ENCODE measurements around the gene CACNA1E. TPM values are rescaled to one million over a fixed set of nuclear protein-coding genes. Genes with fewer than 3 reads are reported as not detected.

Gene CACNA1E
- total RNA-seq, 4 donors from 2014 or later: 0.19 to 1.3 (median 0.44) TPM; not detected in 1

DNA sequence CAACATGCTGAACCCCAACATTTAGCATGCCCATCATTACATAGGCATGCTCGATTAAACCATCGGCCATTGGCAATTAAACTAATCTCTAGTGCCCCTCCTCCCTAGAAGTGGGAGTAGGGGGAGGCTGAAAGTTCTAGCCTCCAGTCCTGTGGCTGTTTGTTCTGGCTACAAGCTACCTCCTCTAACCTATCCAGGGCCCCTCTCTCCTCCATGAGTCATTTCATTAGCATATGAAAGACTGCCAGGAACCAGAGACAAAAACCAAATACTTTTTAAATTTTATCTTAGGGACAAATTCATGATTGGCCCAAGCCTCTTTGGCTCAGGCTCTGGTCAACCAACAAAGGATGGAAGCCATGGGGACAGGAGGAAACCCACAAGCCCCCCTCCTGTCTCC lies 231.1 kb downstream of the CACNA1E start:
- DNase-seq (ENCODE audit: low spot score) (no peak), ATAC-seq (ENCODE audit: low FRiP score) (no peak)
- TF ChIP-seq, protein P1, sequence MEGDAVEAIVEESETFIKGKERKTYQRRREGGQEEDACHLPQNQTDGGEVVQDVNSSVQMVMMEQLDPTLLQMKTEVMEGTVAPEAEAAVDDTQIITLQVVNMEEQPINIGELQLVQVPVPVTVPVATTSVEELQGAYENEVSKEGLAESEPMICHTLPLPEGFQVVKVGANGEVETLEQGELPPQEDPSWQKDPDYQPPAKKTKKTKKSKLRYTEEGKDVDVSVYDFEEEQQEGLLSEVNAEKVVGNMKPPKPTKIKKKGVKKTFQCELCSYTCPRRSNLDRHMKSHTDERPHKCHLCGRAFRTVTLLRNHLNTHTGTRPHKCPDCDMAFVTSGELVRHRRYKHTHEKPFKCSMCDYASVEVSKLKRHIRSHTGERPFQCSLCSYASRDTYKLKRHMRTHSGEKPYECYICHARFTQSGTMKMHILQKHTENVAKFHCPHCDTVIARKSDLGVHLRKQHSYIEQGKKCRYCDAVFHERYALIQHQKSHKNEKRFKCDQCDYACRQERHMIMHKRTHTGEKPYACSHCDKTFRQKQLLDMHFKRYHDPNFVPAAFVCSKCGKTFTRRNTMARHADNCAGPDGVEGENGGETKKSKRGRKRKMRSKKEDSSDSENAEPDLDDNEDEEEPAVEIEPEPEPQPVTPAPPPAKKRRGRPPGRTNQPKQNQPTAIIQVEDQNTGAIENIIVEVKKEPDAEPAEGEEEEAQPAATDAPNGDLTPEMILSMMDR (IDR thresholded peaks at IDR 0.05): no peak

DNA sequence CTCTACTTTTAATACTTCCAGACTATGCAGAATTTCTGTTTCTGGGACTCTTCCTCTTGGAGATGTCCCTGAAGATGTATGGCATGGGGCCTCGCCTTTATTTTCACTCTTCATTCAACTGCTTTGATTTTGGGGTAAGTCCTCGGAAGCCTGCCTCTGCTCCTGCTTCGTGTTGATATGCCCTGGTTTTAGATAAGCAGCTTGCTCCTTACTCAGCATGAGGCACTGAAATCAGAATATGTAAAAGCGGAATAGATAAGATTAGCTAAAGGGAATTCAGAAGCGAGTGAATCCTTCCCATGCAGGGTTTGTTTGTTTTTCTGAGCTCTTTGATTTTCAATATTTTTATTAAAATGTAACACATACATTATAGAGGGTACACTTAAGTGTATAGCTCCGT lies 234.7 kb downstream of the CACNA1E start:
- no peak for ATAC-seq (ENCODE audit: low FRiP score)
- no peak for DNase-seq (ENCODE audit: low spot score)
- TF ChIP-seq, protein P1 (IDR thresholded peaks at IDR 0.05): no peak

DNA sequence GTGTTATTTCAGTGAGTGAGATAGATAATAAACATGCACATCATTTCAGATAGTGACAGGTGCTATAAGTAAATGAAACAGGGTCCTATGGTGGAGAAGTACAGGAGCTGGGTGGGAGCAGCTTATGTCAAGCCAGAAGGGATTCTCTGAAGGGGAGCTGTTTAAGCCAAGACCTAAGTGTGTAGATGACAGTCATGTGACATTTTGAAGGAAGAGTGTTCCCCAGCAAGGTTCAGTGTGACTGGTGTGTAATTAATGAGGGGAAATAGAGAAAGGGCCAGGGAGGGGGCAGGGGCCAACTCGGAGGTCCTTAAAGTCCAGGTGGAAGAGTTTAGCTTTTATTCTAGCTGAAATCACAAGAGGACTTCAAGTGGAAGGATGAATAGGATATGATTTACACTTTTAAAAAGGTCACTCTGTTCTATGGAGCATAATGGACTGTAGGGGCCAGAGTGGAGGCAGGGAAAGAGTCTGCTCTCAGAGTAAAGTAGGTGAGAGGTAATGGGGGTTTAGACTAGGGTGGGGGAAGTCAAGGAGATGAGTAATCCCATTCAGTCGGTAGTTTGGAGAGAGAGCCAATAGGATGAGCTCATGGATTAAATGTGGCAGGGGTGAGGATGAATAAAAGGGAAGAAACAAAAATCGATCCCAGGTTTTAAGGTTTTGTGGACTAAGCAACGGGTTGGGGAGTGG lies 243.1 kb downstream of the CACNA1E start:
- ATAC-seq (ENCODE audit: low FRiP score) (no peak), DNase-seq (ENCODE audit: low spot score) (no peak)
- TF ChIP-seq, protein P1 (IDR thresholded peaks at IDR 0.05): no peak

- TF ChIP-seq, protein P1 (IDR thresholded peaks at IDR 0.05): no peak
- no peak for ATAC-seq (ENCODE audit: low FRiP score)
- DNase-seq (ENCODE audit: low spot score): no peak
These were observed 247.3 kb downstream of the CACNA1E start for GRCh38 chr1:181730606-181731005.

DNA sequence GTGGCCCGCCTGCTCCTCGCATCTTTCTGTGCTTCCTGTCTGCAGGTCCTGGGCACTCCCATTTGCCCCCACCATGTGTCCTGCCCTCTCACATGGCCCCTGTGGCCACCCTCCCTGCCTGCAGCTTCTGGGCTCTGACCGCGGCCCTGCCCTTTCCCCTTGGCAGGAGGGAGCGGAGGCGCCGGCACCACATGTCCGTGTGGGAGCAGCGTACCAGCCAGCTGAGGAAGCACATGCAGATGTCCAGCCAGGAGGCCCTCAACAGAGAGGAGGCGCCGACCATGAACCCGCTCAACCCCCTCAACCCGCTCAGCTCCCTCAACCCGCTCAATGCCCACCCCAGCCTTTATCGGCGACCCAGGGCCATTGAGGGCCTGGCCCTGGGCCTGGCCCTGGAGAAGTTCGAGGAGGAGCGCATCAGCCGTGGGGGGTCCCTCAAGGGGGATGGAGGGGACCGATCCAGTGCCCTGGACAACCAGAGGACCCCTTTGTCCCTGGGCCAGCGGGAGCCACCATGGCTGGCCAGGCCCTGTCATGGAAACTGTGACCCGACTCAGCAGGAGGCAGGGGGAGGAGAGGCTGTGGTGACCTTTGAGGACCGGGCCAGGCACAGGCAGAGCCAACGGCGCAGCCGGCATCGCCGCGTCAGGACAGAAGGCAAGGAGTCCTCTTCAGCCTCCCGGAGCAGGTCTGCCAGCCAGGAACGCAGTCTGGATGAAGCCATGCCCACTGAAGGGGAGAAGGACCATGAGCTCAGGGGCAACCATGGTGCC lies 249.1 kb downstream of the CACNA1E start:
- DNase-seq (ENCODE audit: low spot score) (no peak), ATAC-seq (ENCODE audit: low FRiP score) (no peak)
- TF ChIP-seq, protein P1 (IDR thresholded peaks at IDR 0.05): no peak

GRCh38 chr1:181733486-181733885 lies 250.2 kb downstream of the CACNA1E start:
- no peak for ATAC-seq (ENCODE audit: low FRiP score)
- no peak for DNase-seq (ENCODE audit: low spot score)
- TF ChIP-seq, protein P1 (IDR thresholded peaks at IDR 0.05): no peak
